Measurements from ENCODE around the gene AHCTF1. TPM values are rescaled to one million over a fixed set of nuclear protein-coding genes. Genes with fewer than 3 reads are reported as not detected.

Gene AHCTF1
- total and polyA plus RNA-seq, 10 of the 15 experiments (the other 5 are each of a cell fraction or from before 2014, with no cell fraction given) = 3.4 to 45.5 (median 17.8) TPM

GRCh38 chr1:246946366-246946765 is 14.6 kb upstream of the AHCTF1 start (continued):
- TF ChIP-seq CEBPZ (IDR thresholded peaks at IDR 0.05; ENCODE audit: low read depth, low read length) (no peak), ZNF592 (IDR thresholded peaks at IDR 0.05) (no peak)
- TF ChIP-seq, protein P1, sequence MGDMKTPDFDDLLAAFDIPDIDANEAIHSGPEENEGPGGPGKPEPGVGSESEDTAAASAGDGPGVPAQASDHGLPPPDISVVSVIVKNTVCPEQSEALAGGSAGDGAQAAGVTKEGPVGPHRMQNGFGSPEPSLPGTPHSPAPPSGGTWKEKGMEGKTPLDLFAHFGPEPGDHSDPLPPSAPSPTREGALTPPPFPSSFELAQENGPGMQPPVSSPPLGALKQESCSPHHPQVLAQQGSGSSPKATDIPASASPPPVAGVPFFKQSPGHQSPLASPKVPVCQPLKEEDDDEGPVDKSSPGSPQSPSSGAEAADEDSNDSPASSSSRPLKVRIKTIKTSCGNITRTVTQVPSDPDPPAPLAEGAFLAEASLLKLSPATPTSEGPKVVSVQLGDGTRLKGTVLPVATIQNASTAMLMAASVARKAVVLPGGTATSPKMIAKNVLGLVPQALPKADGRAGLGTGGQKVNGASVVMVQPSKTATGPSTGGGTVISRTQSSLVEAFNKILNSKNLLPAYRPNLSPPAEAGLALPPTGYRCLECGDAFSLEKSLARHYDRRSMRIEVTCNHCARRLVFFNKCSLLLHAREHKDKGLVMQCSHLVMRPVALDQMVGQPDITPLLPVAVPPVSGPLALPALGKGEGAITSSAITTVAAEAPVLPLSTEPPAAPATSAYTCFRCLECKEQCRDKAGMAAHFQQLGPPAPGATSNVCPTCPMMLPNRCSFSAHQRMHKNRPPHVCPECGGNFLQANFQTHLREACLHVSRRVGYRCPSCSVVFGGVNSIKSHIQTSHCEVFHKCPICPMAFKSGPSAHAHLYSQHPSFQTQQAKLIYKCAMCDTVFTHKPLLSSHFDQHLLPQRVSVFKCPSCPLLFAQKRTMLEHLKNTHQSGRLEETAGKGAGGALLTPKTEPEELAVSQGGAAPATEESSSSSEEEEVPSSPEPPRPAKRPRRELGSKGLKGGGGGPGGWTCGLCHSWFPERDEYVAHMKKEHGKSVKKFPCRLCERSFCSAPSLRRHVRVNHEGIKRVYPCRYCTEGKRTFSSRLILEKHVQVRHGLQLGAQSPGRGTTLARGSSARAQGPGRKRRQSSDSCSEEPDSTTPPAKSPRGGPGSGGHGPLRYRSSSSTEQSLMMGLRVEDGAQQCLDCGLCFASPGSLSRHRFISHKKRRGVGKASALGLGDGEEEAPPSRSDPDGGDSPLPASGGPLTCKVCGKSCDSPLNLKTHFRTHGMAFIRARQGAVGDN (IDR thresholded peaks at IDR 0.05) = no peak
